Activated CD4-positive, alpha-beta T cell treated with anti-CD3 and anti-CD28 coated beads for 4 hours (primary cell): Measurements from ENCODE around the gene SH2D3A.

Experiments
- DNase-seq, 2 donors: peaks; one replicate each; pipeline ENCODE4 v3.0.0-alpha.2; 2020

SH2D3A gene

DNA sequence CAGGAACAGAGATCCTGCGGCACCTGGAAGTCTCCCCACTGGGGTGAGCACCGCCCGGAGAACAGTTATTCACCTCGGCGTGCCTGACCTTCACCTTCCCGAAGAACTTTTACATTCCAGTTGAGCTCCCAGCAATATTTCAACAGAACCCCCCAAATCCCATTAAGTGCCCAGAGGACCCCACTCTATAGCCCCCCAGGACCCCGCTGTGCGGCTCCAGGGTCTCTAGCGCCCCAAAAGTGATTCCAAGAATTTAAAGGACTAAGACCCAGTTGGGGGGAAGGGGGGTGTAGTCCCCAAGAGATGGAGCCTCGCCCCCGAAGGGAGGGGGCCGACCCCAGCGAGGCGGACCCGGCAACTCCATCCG lies 30.3 kb downstream of the SH2D3A start:
- no peak for DNase-seq

DNA sequence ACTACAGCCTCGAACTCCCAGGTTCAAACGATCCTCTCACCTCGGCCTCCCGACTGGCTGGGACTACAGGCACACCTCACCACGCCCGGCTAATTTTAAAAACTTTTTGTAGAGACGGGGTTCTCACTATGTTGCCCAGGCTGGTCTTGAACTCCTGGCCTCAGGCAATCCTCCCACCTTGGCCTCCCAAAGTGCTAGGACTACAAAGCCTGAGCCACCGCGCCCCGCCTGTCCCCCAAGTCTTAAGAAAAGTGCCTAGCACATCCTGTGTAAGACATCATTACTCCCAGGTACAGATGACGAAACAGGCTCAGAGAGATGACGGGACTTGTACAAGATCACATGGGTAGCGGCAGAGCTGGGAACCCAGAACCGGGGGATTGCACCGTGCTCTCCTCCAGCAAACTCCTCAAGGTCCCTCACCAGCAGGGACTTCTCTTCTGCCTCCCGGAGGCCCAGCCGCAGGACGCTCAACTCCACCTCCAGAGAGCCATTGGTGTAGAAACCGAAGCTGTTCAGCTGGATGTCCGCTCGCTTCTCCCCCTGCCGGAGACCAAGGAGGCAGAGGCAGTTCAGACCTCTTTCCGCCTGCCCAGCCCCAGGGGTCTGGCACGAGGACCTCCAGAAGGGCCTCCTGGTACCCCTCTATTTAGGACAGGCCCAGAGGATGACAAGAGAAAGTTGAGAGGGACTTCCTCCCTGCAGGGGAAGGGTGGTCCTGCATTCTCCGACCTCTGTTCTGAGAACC lies 30.9 kb downstream of the SH2D3A start:
- DNase-seq: peak; percentile 56 to 68

DNA sequence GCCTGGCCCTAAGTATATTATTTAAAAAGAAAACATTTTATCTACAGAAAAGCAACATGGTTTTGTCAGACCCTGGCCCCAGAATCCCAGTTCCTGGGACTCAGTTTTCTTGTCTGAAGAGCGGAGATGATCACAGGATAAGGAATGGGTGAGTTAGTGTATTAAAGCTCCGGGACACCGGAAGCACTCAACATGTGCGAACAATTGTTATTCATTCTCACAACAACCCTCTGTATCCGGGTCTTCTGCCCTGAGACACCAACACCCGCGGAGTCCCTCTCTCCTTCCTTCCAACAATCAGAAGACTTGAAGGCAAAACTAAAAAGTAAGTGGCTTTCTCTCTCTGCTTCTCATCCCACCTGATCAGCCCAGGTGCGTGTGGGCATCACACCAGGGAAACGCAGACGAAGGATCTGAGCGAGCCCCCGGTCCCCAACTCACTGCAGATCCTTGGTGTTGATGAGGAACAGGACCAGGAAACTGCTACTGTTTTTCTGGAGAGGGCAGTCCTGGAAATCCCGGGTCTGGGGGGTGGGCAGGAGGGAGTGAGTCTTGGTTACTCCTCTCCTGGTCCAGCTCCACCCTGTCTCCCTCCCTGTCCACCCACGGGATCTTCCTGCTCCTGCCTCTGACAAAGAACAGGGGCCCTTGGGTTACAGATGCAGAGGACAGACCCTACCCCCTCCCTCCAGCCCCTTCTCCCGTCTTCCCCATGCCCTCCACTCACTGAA lies 31.9 kb downstream of the SH2D3A start:
- DNase-seq: no peak

GRCh38 chr19:6734096-6734696 lies 33.0 kb downstream of the SH2D3A start:
- DNase-seq: no peak

GRCh38 chr19:6733338-6734095 lies 33.7 kb downstream of the SH2D3A start:
- DNase-seq: no peak

GRCh38 chr19:6732803-6733337 lies 34.4 kb downstream of the SH2D3A start:
- no peak for DNase-seq

DNA sequence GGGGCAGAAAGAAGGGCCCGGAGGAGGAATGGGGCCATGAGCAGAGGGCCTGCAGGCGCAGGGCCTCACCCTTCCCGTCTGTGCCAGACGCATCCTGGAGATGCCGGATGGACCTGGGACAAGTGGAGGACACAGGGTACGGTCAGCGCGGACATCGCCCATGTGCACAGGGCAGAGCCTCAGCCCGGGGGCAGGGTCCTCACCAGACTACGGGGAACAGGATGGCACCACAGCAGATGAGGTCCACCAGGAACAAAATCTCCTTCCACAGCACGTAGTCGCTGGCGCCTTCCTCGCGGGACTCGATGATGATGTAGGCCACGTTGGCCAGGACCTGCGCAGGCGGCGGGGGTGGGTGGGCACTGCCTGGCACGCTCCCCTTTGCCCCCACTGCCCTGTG lies 35.4 kb downstream of the SH2D3A start:
- no peak for DNase-seq

DNA sequence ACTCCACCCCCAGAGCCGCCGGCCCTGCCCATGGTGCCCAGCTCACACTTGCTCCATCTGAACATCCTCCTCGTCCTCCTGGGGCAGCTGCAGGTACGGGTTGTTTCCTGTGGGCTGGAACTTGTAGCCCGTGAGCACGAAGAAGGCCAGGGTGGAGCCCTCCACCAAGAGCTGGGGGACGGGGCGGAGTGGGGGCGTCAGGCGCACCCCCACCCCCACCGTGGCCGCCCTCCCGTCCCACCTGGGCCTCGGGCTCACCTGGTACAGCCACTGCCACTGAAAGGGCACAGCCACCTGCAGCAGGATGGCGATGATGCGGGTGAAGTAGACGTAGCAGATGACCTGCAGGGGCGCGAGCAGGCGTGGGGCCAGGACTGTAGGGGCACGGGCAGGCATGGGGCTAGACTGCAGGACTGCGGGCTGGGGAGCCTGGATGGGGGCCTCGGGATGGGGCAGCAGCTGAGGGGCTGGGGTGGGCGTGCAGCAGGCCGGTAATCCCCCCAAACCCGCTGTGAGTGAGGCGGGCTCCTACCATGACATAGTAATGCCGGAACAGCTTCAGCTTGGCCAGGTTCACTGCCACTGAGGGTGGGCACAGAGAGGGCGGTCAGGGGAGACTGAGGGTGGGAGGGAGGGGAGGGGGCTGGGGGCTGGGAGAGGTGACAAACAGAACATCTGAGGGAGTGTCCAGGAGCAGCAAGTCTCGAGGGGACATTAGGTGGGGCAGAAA lies 36.1 kb downstream of the SH2D3A start:
- DNase-seq: no peak

GRCh38 chr19:6730153-6730804 lies 37.0 kb downstream of the SH2D3A start:
- peak in 1 of 2 donors; percentile 59 for DNase-seq

DNA sequence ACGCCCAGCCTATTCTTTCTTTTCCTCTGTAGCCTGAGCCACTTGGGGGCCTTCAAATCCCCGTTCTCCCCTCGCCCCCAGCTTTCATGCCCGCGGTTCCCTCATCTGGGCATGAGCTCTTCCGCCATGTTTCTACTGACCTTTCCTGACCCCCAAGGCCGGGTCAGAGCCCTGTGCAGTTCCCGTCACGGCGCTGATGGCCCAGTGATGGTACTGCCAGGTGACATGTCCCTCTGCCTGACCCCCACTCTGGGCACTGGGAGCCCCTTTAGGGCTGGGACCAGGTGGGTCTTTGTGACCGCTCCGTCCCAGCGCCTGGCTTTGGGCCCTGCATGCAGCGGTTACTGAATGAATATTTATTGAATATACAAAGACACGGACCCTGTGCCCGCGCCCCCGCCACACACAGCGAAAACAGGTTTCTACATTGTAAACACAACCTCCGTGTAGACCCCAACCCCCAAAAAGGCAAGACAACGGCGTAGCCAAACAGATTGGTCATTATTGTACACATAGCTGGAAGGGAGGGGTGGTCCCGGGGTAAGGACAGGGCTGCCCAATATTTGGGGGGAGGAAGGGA lies 37.6 kb downstream of the SH2D3A start:
- DNase-seq: no peak

DNA sequence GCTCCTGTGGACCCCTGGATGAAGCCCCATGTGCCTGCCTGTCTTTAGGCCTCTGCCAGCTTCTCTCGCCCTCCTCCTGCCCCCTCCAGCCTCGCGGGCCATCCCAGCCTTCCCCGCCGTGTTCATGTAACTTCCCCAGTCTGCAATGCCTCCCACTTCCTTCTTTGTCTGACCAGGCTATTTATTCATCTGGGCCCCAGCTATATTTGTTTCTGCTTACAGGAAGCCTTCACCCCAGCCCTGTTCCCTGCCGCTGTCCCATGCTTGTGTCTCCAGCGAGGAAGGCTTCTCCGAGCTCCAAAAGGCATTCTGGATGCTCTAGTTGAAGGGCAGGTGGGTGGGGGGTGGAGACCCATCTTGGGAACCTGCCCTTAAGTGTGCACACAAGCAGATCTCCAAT lies 38.9 kb downstream of the SH2D3A start:
- DNase-seq: no peak

- no peak for DNase-seq
These were observed 41.6 kb downstream of the SH2D3A start for GRCh38 chr19:6725513-6726231.

- no peak for DNase-seq
These were observed 42.4 kb downstream of the SH2D3A start for GRCh38 chr19:6724631-6725492.

GRCh38 chr19:6723738-6724137 lies 43.5 kb downstream of the SH2D3A start:
- no peak for DNase-seq

- DNase-seq: no peak
These were observed 44.1 kb downstream of the SH2D3A start for GRCh38 chr19:6723108-6723618.

DNA sequence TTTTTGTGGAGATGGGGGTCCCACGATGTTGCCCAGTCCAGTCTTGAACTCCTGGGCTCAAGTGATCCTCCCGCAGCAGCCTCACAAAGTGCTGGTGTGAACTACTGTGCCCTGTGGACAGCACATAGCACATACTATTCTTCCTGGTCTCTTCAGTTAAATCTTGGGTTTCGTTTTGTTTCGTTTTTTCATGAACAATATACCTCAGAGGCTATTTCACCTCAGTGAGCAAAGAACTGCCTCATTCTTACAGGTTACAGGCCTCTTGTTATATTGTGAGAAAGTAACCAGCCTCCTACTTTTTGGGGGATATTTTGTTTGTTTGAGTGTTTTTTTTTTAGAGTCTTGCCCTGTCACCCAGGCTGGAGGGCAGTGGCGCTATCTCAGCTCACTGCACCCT lies 45.5 kb downstream of the SH2D3A start:
- no peak for DNase-seq

- DNase-seq: no peak
These were observed 46.1 kb downstream of the SH2D3A start for GRCh38 chr19:6721138-6721474.

DNA sequence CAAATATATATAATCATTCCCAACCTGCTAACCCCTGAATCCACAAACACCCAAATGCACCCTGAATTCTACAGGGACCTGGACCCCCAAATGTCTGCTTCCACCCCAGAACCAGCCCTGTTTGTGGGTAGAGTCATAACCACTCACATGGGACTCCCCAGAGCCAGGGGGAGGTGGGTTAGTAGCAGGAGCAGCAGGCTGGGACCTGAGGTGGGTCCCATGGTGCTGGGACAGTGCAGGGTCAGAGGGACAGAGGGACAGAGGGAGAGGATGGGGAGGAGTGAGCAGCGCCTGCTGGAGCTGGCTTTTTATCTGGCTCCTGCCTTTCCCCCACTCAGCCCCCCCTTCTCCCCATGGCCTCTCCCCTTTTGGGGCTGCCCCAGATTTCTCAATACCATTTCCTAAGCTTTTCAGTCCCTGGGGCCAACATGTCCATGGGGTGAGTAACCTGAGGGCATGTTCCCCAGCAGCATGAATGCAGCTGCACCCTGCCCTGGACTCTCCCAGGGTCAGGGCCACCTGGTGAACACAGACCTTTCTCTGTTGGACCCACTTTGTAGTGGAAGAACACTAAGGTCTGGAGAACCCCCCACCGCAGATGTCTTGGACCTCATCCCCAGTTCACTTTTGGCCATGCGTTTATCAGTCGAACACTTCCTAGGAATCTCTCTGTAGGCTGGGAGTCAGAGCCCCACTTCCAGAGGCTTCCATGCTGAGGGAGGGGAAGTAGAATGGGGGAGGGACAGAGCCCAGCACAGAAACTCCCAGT lies 46.7 kb downstream of the SH2D3A start, which contains the start of gene C3:
Gene C3 (minus strand): TSS at position 282 of the 769 bp plus-strand sequence. CDS start 61 bp downstream, at position 221.
- no peak for DNase-seq

GRCh38 chr19:6719992-6720368 lies 47.3 kb downstream of the SH2D3A start:
- DNase-seq: no peak
